Measurements from ENCODE around the gene HYAL3. TPM values are rescaled to one million over a fixed set of nuclear protein-coding genes. Genes with fewer than 3 reads are reported as not detected.

HYAL3 gene
- total and polyA plus RNA-seq, 2 of the 13 experiments (the other 11 are each of a cell fraction or from before 2014, with no cell fraction given), result 5.5 to 10.4 TPM

DNA sequence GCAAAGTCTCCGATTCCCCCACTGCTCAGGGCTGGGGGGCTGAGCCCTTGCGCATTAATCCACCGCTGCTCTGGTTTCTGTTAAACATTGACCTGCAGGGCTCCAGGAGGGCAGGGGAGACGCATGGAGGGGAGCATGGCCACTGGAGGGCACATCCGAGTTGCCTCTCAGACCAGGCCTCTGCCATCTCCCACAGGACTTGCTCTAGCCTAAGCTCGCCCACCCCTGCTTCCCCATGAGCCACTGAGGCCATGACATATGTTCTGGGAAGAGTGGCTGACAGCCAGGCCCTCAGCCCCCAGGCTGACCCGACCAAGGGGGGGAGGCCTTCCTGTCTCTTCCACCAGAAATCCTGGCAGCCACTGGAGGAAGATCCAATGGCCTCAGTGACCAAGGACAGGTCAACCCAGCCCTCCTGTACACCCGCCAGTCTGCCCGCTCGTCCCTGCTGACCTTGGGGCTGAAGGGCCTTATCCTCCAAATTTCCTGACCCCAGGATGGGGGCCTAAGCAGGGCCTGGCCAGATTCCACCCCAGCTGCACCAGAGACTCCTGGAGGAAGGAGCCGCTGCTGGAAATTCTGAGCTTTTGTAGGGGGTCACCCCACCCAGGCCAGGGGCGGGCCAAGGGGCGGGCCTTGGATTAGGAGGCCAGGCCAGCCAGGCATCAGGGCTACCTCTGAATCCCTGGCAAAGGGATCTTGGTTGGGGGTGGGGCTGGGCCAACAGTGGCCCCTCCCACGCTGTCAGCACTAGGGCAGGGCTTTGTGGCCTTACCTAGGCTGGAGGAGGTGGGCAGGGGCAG, 4.0 kb upstream of the HYAL3 start, which contains the start of gene HYAL1 (continued):
- TF ChIP-seq BATF2 (CRISPR knock-in tag; IDR thresholded peaks at IDR 0.05) (no peak), ZNF570 (CRISPR knock-in tag; IDR thresholded peaks at IDR 0.05; ENCODE audit: borderline replicate concordance) (no peak), ATRX (CRISPR knock-in tag; IDR thresholded peaks at IDR 0.05; ENCODE audit: borderline replicate concordance) (no peak), ZSCAN5A (CRISPR knock-in tag; IDR thresholded peaks at IDR 0.05; ENCODE audit: borderline replicate concordance) (peak; percentile 85; the same call in 1 of the 2 replicates), SIX4 (CRISPR knock-in tag; IDR thresholded peaks at IDR 0.05) (no peak), NFKBIZ (CRISPR knock-in tag; IDR thresholded peaks at IDR 0.05) (peak; percentile 58), ZMAT3 (CRISPR knock-in tag; conservative IDR thresholded peaks at IDR 0.05) (0 out of 2 replicates have a peak, but pooled peaks have one; percentile 71), HNRNPL (IDR thresholded peaks at IDR 0.05; ENCODE audit: low read depth, low read length) (peak; percentile 78; the same call in 1 of the 2 replicates), ZNF607 (CRISPR knock-in tag; IDR thresholded peaks at IDR 0.05; ENCODE audit: borderline replicate concordance) (no peak; the same call in 1 of the 2 replicates), ZNF224 (CRISPR knock-in tag; IDR thresholded peaks at IDR 0.05) (no peak), EHMT2 (IDR thresholded peaks at IDR 0.05; ENCODE audit: borderline replicate concordance, low read depth, low read length) (no peak), SIN3A (IDR thresholded peaks at IDR 0.05; ENCODE audit: borderline replicate concordance, low read depth, low read length) (peak; percentile 72; the same call in 1 of the 2 replicates), ZNF335 (CRISPR knock-in tag; IDR thresholded peaks at IDR 0.05) (peak; percentile 72), SKIL (CRISPR knock-in tag; IDR thresholded peaks at IDR 0.05; ENCODE audit: borderline replicate concordance) (no peak), ZNF337 (CRISPR knock-in tag; IDR thresholded peaks at IDR 0.05; ENCODE audit: borderline replicate concordance, low read depth) (peak; percentile 41; the same call in 1 of the 2 replicates), ZC3H13 (CRISPR knock-in tag; IDR thresholded peaks at IDR 0.05) (no peak), THAP11 (CRISPR knock-in tag; IDR thresholded peaks at IDR 0.05) (peak; percentile 77), MED1 (CRISPR knock-in tag; IDR thresholded peaks at IDR 0.05) (peak; percentile 46)
- TF ChIP-seq, protein P1, sequence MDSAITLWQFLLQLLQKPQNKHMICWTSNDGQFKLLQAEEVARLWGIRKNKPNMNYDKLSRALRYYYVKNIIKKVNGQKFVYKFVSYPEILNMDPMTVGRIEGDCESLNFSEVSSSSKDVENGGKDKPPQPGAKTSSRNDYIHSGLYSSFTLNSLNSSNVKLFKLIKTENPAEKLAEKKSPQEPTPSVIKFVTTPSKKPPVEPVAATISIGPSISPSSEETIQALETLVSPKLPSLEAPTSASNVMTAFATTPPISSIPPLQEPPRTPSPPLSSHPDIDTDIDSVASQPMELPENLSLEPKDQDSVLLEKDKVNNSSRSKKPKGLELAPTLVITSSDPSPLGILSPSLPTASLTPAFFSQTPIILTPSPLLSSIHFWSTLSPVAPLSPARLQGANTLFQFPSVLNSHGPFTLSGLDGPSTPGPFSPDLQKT (CRISPR knock-in tag; IDR thresholded peaks at IDR 0.05; ENCODE audit: borderline replicate concordance), result no peak
- TF ChIP-seq, protein P2, sequence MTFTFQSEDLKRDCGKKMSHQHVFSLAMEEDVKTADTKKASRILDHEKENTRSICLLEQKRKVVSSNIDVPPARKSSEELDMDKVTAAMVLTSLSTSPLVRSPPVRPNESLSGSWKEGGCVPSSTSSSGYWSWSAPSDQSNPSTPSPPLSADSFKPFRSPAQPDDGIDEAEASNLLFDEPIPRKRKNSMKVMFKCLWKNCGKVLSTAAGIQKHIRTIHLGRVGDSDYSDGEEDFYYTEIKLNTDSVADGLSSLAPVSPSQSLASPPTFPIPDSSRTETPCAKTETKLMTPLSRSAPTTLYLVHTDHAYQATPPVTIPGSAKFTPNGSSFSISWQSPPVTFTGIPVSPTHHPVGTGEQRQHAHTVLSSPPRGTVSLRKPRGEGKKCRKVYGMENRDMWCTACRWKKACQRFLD (CRISPR knock-in tag; IDR thresholded peaks at IDR 0.05; ENCODE audit: borderline replicate concordance), result no peak
